ENCODE data around the gene DPYD.

DPYD gene

GRCh38 chr1:97797403-97798183 lies 123.2 kb downstream of the DPYD start:
- peak; percentile 15 for DNase-seq (ENCODE audit: low read depth)
- no peak for TF ChIP-seq CTCF (conservative IDR thresholded peaks at IDR 0.05; ENCODE audit: low read depth, low read length)
- H3K4me3 ChIP-seq (ENCODE audit: low read length): no peak overlapping the region

- no peak overlapping the region for H3K4me3 ChIP-seq (ENCODE audit: low read length)
- peak; percentile 78 for DNase-seq (ENCODE audit: low read depth)
- TF ChIP-seq CTCF (conservative IDR thresholded peaks at IDR 0.05; ENCODE audit: low read depth, low read length): no peak
Observed at GRCh38 chr1:97796711-97797110, 124.1 kb downstream of the DPYD start.

- no peak for DNase-seq (ENCODE audit: low read depth)
- no peak overlapping the region for H3K4me3 ChIP-seq (ENCODE audit: low read length)
- TF ChIP-seq CTCF (conservative IDR thresholded peaks at IDR 0.05; ENCODE audit: low read depth, low read length): no peak
Observed at GRCh38 chr1:97792655-97793054, 128.2 kb downstream of the DPYD start.

- DNase-seq (ENCODE audit: low read depth): no peak
- no peak overlapping the region for H3K4me3 ChIP-seq (ENCODE audit: low read length)
- TF ChIP-seq CTCF (conservative IDR thresholded peaks at IDR 0.05; ENCODE audit: low read depth, low read length): no peak
Observed at GRCh38 chr1:97791251-97791650, 129.6 kb downstream of the DPYD start.

GRCh38 chr1:97787231-97787630 lies 133.6 kb downstream of the DPYD start:
- H3K4me3 ChIP-seq (ENCODE audit: low read length): no peak overlapping the region
- no peak for TF ChIP-seq CTCF (conservative IDR thresholded peaks at IDR 0.05; ENCODE audit: low read depth, low read length)
- DNase-seq (ENCODE audit: low read depth): no peak

GRCh38 chr1:97784661-97785060 lies 136.2 kb downstream of the DPYD start:
- no peak for TF ChIP-seq CTCF (conservative IDR thresholded peaks at IDR 0.05; ENCODE audit: low read depth, low read length)
- DNase-seq (ENCODE audit: low read depth): no peak
- H3K4me3 ChIP-seq (ENCODE audit: low read length): no peak overlapping the region

- no peak overlapping the region for H3K4me3 ChIP-seq (ENCODE audit: low read length)
- TF ChIP-seq CTCF (conservative IDR thresholded peaks at IDR 0.05; ENCODE audit: low read depth, low read length): no peak
- DNase-seq (ENCODE audit: low read depth): no peak
Observed at GRCh38 chr1:97783751-97784150, 137.1 kb downstream of the DPYD start.

Data from retinal pigment epithelial cell (primary cell).